Measurements from ENCODE around the gene NCOA4.

- TF ChIP-seq CTCF (conservative IDR thresholded peaks at IDR 0.05; ENCODE audit: low read length) (no peak), EZH2phosphoT487 (IDR thresholded peaks at IDR 0.05; ENCODE audit: borderline replicate concordance, low read depth, low read length) (no peak)
Observed at GRCh38 chr10:46052057-46052790, 21.8 kb upstream of the NCOA4 start.
